Neutrophil (primary cell): ENCODE measurements around the gene LYZL6.

Experiments
- H3K27ac ChIP-seq: fragments of 200-600 bp; sonication (generic); 2 replicates; pipeline ENCODE4 v1.5.1; 2016; ENCODE audit warnings: mild to moderate bottlenecking, moderate library complexity
- H3K27me3 ChIP-seq: fragments of 200-600 bp; sonication (generic); 2 replicates; pipeline ENCODE4 v1.6.0; 2016; ENCODE audit warnings: mild to moderate bottlenecking
- H3K36me3 ChIP-seq: fragments of 200-600 bp; sonication (generic); 2 replicates; pipeline ENCODE4 v1.5.1; 2017
- H3K4me1 ChIP-seq, 2 experiments: fragments of 200-600 bp in 1 of 2; sonication (generic) in 1 of 2; 1 replicate in 1 of 2; 2 replicates in 1 of 2; pipeline versions ENCODE4 v1.5.1 to v1.6.1; 2013 to 2016; ENCODE audit warnings: low read depth in 1 of 2, low read length in 1 of 2, mild to moderate bottlenecking in 1 of 2, moderate library complexity in 1 of 2; ENCODE audit not compliant: control insufficient read depth in 1 of 2, insufficient read depth in 1 of 2
- H3K4me3 ChIP-seq, 2 experiments: fragments of 200-600 bp in 1 of 2; sonication (generic) in 1 of 2; 1 replicate in 1 of 2; 2 replicates in 1 of 2; pipeline ENCODE4 v1.5.1; 2013 to 2016; ENCODE audit warnings: low read depth in 1 of 2, low read length in 1 of 2, mild to moderate bottlenecking in 1 of 2, moderate library complexity in 1 of 2
- H3K9me3 ChIP-seq: fragments of 200-600 bp; sonication (generic); 2 replicates; pipeline ENCODE4 v1.5.1; 2016
- CTCF ChIP-seq: fragments of 200-600 bp; sonication (generic); IDR thresholded peaks from 2 replicates; pipeline ENCODE4 v1.5.1; 2016; ENCODE audit warnings: antibody characterized with exemption

The LYZL6 gene

GRCh38 chr17:35920229-35920628, 23.3 kb downstream of the LYZL6 start:
- no peak overlapping the region for H3K27ac ChIP-seq
- H3K4me1 ChIP-seq: no peaks in the 10 kb centered on the region
- no peak overlapping the region for H3K4me3 ChIP-seq
- TF ChIP-seq CTCF: no peak
- no peaks in the 10 kb centered on the region for H3K36me3 ChIP-seq
- H3K27me3 ChIP-seq: no peaks in the 10 kb centered on the region
- H3K9me3 ChIP-seq: no peaks in the 10 kb centered on the region

- Histone ChIP-seq H3K27me3 (no peaks in the 10 kb centered on the region), H3K9me3 (no peaks in the 10 kb centered on the region), H3K27ac (no peak overlapping the region), H3K4me1 (no peaks in the 10 kb centered on the region), H3K4me3 (no peak overlapping the region), H3K36me3 (no peaks in the 10 kb centered on the region)
- no peak for TF ChIP-seq CTCF
These were observed 24.8 kb downstream of the LYZL6 start for GRCh38 chr17:35918665-35919064.

GRCh38 chr17:35917519-35918213, 25.8 kb downstream of the LYZL6 start:
- Histone ChIP-seq H3K27me3 (no peaks in the 10 kb centered on the region), H3K4me1 (no peaks in the 10 kb centered on the region), H3K36me3 (no peaks in the 10 kb centered on the region), H3K9me3 (no peaks in the 10 kb centered on the region), H3K4me3 (no peak overlapping the region), H3K27ac (no peak overlapping the region)
- TF ChIP-seq CTCF: no peak

GRCh38 chr17:35915153-35915964, 28.2 kb downstream of the LYZL6 start:
- no peak for TF ChIP-seq CTCF

GRCh38 chr17:35914354-35914753, 29.2 kb downstream of the LYZL6 start:
- H3K27ac ChIP-seq: no peak overlapping the region
- no peak overlapping the region for H3K4me3 ChIP-seq
- H3K4me1 ChIP-seq: no peaks in the 10 kb centered on the region
- no peak for TF ChIP-seq CTCF
- no peaks in the 10 kb centered on the region for H3K9me3 ChIP-seq
- H3K27me3 ChIP-seq: no peaks in the 10 kb centered on the region
- H3K36me3 ChIP-seq: no peaks in the 10 kb centered on the region

More at GRCh38 chr17:35915153-35915964, 28.2 kb downstream of the LYZL6 start:
- Histone ChIP-seq H3K36me3 (no peaks in the 10 kb centered on the region), H3K4me3 (no peak overlapping the region), H3K9me3 (no peaks in the 10 kb centered on the region), H3K27ac (no peak overlapping the region), H3K27me3 (no peaks in the 10 kb centered on the region), H3K4me1 (no peaks in the 10 kb centered on the region)
